AG04450 (cell line): Measurements from ENCODE around the gene ALDH3A1. TPM values are rescaled to one million over a fixed set of nuclear protein-coding genes. Genes with fewer than 3 reads are reported as not detected.

ENCODE experiments used
- CTCF ChIA-PET: fragments of 300-600, 350-600 bp; formaldehyde crosslinking; extraction: SDS; loops from one replicate; lab custom pipeline; 2022; ENCODE audit warnings: antibody characterized with exemption, inconsistent platforms; lab: Charles Lee
- POLR2A ChIA-PET: fragments of 350-600 bp; formaldehyde crosslinking; extraction: SDS; loops from one replicate; lab custom pipeline; 2021; ENCODE audit warnings: antibody characterized with exemption, inconsistent platforms; lab: Yijun Ruan, JAX
- DNase-seq: peaks from one replicate; pipeline ENCODE4 v3.0.0-alpha.2; 2011; ENCODE audit warnings: low read depth, low spot score
- H3K27ac ChIP-seq: one replicate; pipeline ENCODE4 v1.5.1; 2012; ENCODE audit warnings: low read depth, low read length, control low read depth
- H3K27me3 ChIP-seq: one replicate; pipeline ENCODE4 v1.6.0; 2012; ENCODE audit warnings: low read length; ENCODE audit not compliant: control insufficient read depth, insufficient read depth
- H3K4me3 ChIP-seq: 2 replicates; pipeline ENCODE4 v1.5.1; 2011; ENCODE audit warnings: mild to moderate bottlenecking, low read depth, low read length, control low read depth
- H3K9me3 ChIP-seq: 2 replicates; pipeline ENCODE4 v1.5.1; 2012; ENCODE audit warnings: low read length; ENCODE audit not compliant: control insufficient read depth, insufficient read depth
- polyA plus RNA-seq: library from polyadenylated mRNA; depleted of rRNA; stranded (reverse); fragments of >200 nt; gene quantifications from 2 replicates; pipeline ENCODE4 v1.2.3, GENCODE V29; 2011
- TF ChIP-seq, protein P1 (sequence below): IDR thresholded peaks from 2 replicates; pipeline ENCODE4 v1.5.1; 2011; ENCODE audit warnings: low read depth, low read length, control low read depth, inconsistent platforms

Gene ALDH3A1
- polyA plus RNA-seq, 1 experiment = 1.7 TPM

DNA sequence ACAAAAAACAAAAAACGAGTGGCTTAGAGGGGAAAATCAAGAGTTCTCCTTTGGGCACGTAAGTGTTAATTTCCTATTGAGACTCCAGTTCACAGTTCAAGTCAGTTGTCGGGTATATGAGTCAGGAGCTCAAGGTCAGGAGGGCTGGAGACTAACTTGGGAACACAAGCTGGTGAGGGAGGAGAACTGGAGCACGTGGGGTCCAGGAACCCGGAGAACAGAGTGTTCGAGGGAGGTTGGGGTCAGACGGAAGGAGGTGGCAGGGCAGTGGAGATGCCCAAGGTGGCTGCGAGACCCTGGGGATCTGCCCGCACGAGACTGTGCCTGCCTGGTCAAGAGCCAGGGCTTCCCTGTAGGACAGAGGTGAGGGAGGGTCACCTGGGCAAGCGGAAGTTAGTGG lies 12.0 kb downstream of the ALDH3A1 start:
- no peak for DNase-seq
- Histone ChIP-seq H3K4me3 (no peak overlapping the region), H3K9me3 (no peaks in the 10 kb centered on the region), H3K27ac (no peak overlapping the region), H3K27me3 (peaks cover 33% of the 10 kb centered on the region)
- ChIA-PET CTCF (interaction anchor here (2.0 kb wide), 1 partner anchor 8 kb away, joined by 8 read pairs; no protein-coding TSS in a partner anchor), POLR2A (no interaction called here)
- TF ChIP-seq, protein P1, sequence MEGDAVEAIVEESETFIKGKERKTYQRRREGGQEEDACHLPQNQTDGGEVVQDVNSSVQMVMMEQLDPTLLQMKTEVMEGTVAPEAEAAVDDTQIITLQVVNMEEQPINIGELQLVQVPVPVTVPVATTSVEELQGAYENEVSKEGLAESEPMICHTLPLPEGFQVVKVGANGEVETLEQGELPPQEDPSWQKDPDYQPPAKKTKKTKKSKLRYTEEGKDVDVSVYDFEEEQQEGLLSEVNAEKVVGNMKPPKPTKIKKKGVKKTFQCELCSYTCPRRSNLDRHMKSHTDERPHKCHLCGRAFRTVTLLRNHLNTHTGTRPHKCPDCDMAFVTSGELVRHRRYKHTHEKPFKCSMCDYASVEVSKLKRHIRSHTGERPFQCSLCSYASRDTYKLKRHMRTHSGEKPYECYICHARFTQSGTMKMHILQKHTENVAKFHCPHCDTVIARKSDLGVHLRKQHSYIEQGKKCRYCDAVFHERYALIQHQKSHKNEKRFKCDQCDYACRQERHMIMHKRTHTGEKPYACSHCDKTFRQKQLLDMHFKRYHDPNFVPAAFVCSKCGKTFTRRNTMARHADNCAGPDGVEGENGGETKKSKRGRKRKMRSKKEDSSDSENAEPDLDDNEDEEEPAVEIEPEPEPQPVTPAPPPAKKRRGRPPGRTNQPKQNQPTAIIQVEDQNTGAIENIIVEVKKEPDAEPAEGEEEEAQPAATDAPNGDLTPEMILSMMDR = no peak

DNA sequence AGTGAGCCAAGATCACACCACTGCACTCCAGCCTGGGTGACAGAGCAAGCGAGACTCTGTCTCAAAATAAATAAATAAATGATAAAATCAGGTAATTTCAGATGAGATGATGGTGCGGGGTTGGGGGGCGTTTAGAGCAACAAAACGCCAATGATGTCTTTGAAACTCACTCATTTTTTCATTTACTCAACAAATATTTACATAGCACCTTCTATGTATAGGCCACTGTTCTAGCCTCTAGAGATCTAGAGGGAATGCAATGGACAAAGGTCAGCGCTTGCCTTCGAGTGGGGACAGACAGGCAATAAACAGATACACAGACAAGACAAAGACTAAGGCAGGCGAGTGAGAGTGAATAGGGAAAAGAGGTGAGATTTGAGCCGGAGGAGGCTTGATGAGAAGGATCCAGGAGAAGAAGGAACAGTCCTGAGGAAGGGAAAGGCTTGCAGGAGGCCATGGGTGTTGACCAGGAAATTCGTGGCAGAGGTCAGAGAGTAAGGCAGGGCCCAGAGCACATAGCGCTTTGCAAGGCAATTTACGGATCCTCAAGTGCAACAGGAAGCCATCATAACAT lies 14.1 kb downstream of the ALDH3A1 start:
- CTCF ChIA-PET = interaction anchor here (2.0 kb wide), 1 partner anchor 10 kb away, joined by 8 read pairs; no protein-coding TSS in a partner anchor
- no peak for DNase-seq
- Histone ChIP-seq H3K27ac (no peak overlapping the region), H3K4me3 (no peak overlapping the region), H3K9me3 (no peaks in the 10 kb centered on the region), H3K27me3 (peaks cover 28% of the 10 kb centered on the region)
- TF ChIP-seq, protein P1 = no peak
- POLR2A ChIA-PET = no interaction called here

DNA sequence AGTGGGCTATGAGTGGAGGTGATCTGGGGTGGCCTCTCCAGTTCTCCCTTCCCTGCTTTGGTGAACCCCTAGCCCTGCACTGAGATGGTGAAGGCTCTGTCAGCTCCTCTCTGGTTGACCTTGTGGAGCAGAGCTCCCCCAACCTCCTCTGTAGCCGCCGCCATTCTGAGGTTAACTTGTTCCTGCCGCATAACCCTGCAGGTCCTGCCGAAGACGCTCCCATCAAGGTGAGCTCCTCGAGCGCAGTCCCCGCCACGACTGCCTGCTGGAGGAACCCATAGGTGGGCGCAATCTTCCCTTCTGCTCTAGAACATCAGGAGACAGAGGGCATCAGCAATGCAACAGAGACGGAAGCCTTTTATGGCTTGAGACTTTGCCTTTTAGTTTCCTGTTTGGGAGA lies 16.5 kb downstream of the ALDH3A1 start:
- Histone ChIP-seq H3K27ac (no peak overlapping the region), H3K9me3 (no peaks in the 10 kb centered on the region), H3K27me3 (peaks cover 27% of the 10 kb centered on the region), H3K4me3 (no peak overlapping the region)
- ChIA-PET POLR2A (no interaction called here), CTCF (interaction anchor here (0.6 kb wide), 1 partner anchor 35 kb away, joined by 3 read pairs; no protein-coding TSS in a partner anchor)
- TF ChIP-seq, protein P1 = no peak
- DNase-seq = no peak

GRCh38 chr17:19730843-19731242 lies 17.3 kb downstream of the ALDH3A1 start:
- ChIA-PET POLR2A (no interaction called here), CTCF (interaction anchor here (0.9 kb wide), 1 partner anchor 36 kb away, joined by 3 read pairs; no protein-coding TSS in a partner anchor)
- no peak for DNase-seq
- TF ChIP-seq, protein P1 = no peak
- Histone ChIP-seq H3K9me3 (no peaks in the 10 kb centered on the region), H3K27ac (no peak overlapping the region), H3K4me3 (no peak overlapping the region), H3K27me3 (peaks cover 27% of the 10 kb centered on the region)

- Histone ChIP-seq H3K27ac (no peak overlapping the region), H3K27me3 (peaks cover 21% of the 10 kb centered on the region), H3K9me3 (no peaks in the 10 kb centered on the region), H3K4me3 (no peak overlapping the region)
- no peak for DNase-seq
- ChIA-PET POLR2A (no interaction called here), CTCF (interaction anchor here (0.9 kb wide), 1 partner anchor 37 kb away, joined by 3 read pairs; no protein-coding TSS in a partner anchor)
- TF ChIP-seq, protein P1 = no peak
Measured at GRCh38 chr17:19729900-19730299, 18.2 kb downstream of the ALDH3A1 start.
